ENCODE data around the gene TNFSF8. TPM values are rescaled to one million over a fixed set of nuclear protein-coding genes. Genes with fewer than 3 reads are reported as not detected.

Gene TNFSF8
- total and polyA plus RNA-seq, 12 donors, result 0.11 to 2.3 (median 0.65) TPM

- ATAC-seq, result no peak
- peaks cover 0 to 4% (median 0%) of the 10 kb centered on the region in 7 donors for H3K27me3 ChIP-seq
- DNase-seq, result no peak
- peaks cover 0 to 13% (median 0%) of the 10 kb centered on the region in 9 donors for H3K4me1 ChIP-seq
- H3K27ac ChIP-seq, result no peak overlapping the region
- WGBS, 2 donors, result 63 to 67% methylated on average over 4 of the region's 4 CpGs
- intact Hi-C loops (cut with DNase I), result loop anchor here in 1 of 10 donors (2.0 kb wide), 1 partner anchor 32 kb away; no protein-coding TSS in a partner anchor
- no peak for TF ChIP-seq CTCF (IDR thresholded peaks at IDR 0.05)
- H3K36me3 ChIP-seq, result no peaks in the 10 kb centered on the region
- no peak overlapping the region for H3K4me3 ChIP-seq
- no peaks in the 10 kb centered on the region for H3K9me3 ChIP-seq
Measured at GRCh38 chr9:114947058-114947457, 16.7 kb upstream of the TNFSF8 start.

GRCh38 chr9:114945616-114946412, 15.4 kb upstream of the TNFSF8 start:
- Histone ChIP-seq H3K27me3 (peaks cover 0 to 4% (median 0%) of the 10 kb centered on the region in 7 donors), H3K4me3 (no peak overlapping the region), H3K27ac (peak overlapping the region in 1 of 10 donors; percentile 64), H3K9me3 (peaks cover 0 to 5% (median 0%) of the 10 kb centered on the region in 11 donors), H3K4me1 (peaks cover 0 to 13% (median 0%) of the 10 kb centered on the region in 9 donors), H3K36me3 (no peaks in the 10 kb centered on the region)
- no peak for TF ChIP-seq CTCF (IDR thresholded peaks at IDR 0.05)
- ATAC-seq (peak in 2 of 8 donors; percentile 60 to 66), DNase-seq (no peak)
- intact Hi-C loops (cut with DNase I), result loop anchor here in 1 of 10 donors (2.0 kb wide), 1 partner anchor 31 kb away; no protein-coding TSS in a partner anchor
- whole genome bisulfite sequencing, 2 donors, result 57 to 60% methylated on average over 2 of the region's 2 CpGs

- intact Hi-C loops (cut with DNase I), result no loop called here
- ATAC-seq (no peak), DNase-seq (no peak)
- Histone ChIP-seq H3K27me3 (no peaks in the 10 kb centered on the region), H3K27ac (no peak overlapping the region), H3K4me3 (no peak overlapping the region), H3K9me3 (peaks cover 0 to 5% (median 0%) of the 10 kb centered on the region in 11 donors), H3K4me1 (peaks cover 0 to 38% (median 0%) of the 10 kb centered on the region in 9 donors), H3K36me3 (no peaks in the 10 kb centered on the region)
- 74 to 78% methylated on average over 2 of the region's 2 CpGs for WGBS, 2 donors
- no peak for TF ChIP-seq CTCF (IDR thresholded peaks at IDR 0.05)
Measured at GRCh38 chr9:114941376-114941775, 11.0 kb upstream of the TNFSF8 start.

- intact Hi-C loops (cut with DNase I), result no loop called here
- H3K9me3 ChIP-seq, result peaks cover 0 to 5% (median 0%) of the 10 kb centered on the region in 11 donors
- no peak for TF ChIP-seq CTCF (IDR thresholded peaks at IDR 0.05)
- DNase-seq, result no peak
- H3K27ac ChIP-seq, result no peak overlapping the region
- H3K36me3 ChIP-seq, result no peaks in the 10 kb centered on the region
- WGBS, 2 donors, result 60 to 68% methylated on average over 4 of the region's 4 CpGs
- H3K27me3 ChIP-seq, result peaks cover 0 to 9% (median 0%) of the 10 kb centered on the region in 7 donors
- H3K4me1 ChIP-seq, result peaks cover 0 to 28% (median 0%) of the 10 kb centered on the region in 9 donors
- peak in 1 of 8 donors; percentile 47 for ATAC-seq
- no peak overlapping the region for H3K4me3 ChIP-seq
Measured at GRCh38 chr9:114938687-114939575, 8.5 kb upstream of the TNFSF8 start.
